Progenitor cell of endocrine pancreas (in vitro differentiated cells): ENCODE data around the gene EIF4E. TPM values are rescaled to one million over a fixed set of nuclear protein-coding genes. Genes with fewer than 3 reads are reported as not detected.
"Not testable (repeated sequence)": the region's sequence is repeated elsewhere in the genome, so short reads cannot be mapped to it uniquely, and the experiment has no call there.

Experiments
- DNase-seq: peaks from one replicate; pipeline ENCODE4 v3.0.0; 2021; ENCODE audit warnings: low spot score; ENCODE audit not compliant: unreplicated experiment
- H3K27ac Mint-ChIP-seq: 2 replicates; pipeline ENCODE4 v1.8.0; 2021; ENCODE audit warnings: mild to moderate bottlenecking, moderate library complexity, mixed read lengths
- H3K27me3 Mint-ChIP-seq: 2 replicates; pipeline ENCODE4 v1.8.0; 2021; ENCODE audit warnings: mixed read lengths
- H3K36me3 Mint-ChIP-seq: 2 replicates; pipeline ENCODE4 v1.8.0; 2022; ENCODE audit warnings: mixed read lengths; ENCODE audit not compliant: insufficient read depth
- H3K4me1 Mint-ChIP-seq: 2 replicates; pipeline ENCODE4 v1.8.0; 2021; ENCODE audit warnings: low read depth, mixed read lengths
- H3K4me3 Mint-ChIP-seq: 2 replicates; pipeline ENCODE4 v1.8.0; 2021; ENCODE audit warnings: low read depth, mild to moderate bottlenecking, moderate library complexity, mixed read lengths
- H3K9me3 Mint-ChIP-seq: 2 replicates; pipeline ENCODE4 v1.8.0; 2021; ENCODE audit warnings: low read depth, mixed read lengths
- CTCF ChIP-seq: fragments of 200-600 bp; sonication (generic); IDR thresholded peaks from one replicate; pipeline ENCODE4 v1.5.0; 2021; ENCODE audit warnings: antibody characterized with exemption, mild to moderate bottlenecking; ENCODE audit not compliant: unreplicated experiment
- total RNA-seq: library from RNA; stranded (reverse); gene quantifications from 2 replicates; pipeline ENCODE4 v1.2.1, GENCODE V29; 2021

The EIF4E gene
- total RNA-seq, 1 donor from 2014 or later = 97.7 TPM

GRCh38 chr4:98919996-98920395, 8.9 kb downstream of the EIF4E start:
- no peak for DNase-seq
- no peak for TF ChIP-seq CTCF
- H3K27ac Mint-ChIP-seq = no peak overlapping the region

GRCh38 chr4:98910728-98911127, 18.2 kb downstream of the EIF4E start:
- H3K36me3 Mint-ChIP-seq, H3K9me3 Mint-ChIP-seq, H3K27ac Mint-ChIP-seq, DNase-seq, H3K27me3 Mint-ChIP-seq, H3K4me3 Mint-ChIP-seq: not testable (repeated sequence)
- H3K4me1 Mint-ChIP-seq = peaks cover 18% of the 10 kb centered on the region

More at GRCh38 chr4:98919996-98920395, 8.9 kb downstream of the EIF4E start:
- Mint-ChIP-seq H3K9me3 (peaks cover 8% of the 10 kb centered on the region), H3K4me3 (no peak overlapping the region), H3K4me1 (peaks cover 6% of the 10 kb centered on the region), H3K36me3 (peaks cover 12% of the 10 kb centered on the region), H3K27me3 (no peaks in the 10 kb centered on the region)

- DNase-seq = no peak
- Mint-ChIP-seq H3K36me3 (peaks cover 2% of the 10 kb centered on the region), H3K9me3 (no peaks in the 10 kb centered on the region), H3K27me3 (no peaks in the 10 kb centered on the region), H3K4me1 (peaks cover 26% of the 10 kb centered on the region), H3K27ac (peak overlapping the region; percentile 12), H3K4me3 (no peak overlapping the region)
- TF ChIP-seq CTCF = no peak
Observed at GRCh38 chr4:98909646-98910401, 19.1 kb downstream of the EIF4E start.

GRCh38 chr4:98908703-98909262, 20.1 kb downstream of the EIF4E start:
- H3K27me3 Mint-ChIP-seq = no peaks in the 10 kb centered on the region
- no peak for TF ChIP-seq CTCF
- no peak overlapping the region for H3K27ac Mint-ChIP-seq
- H3K36me3 Mint-ChIP-seq = peaks cover 2% of the 10 kb centered on the region
- no peak overlapping the region for H3K4me3 Mint-ChIP-seq
- H3K9me3 Mint-ChIP-seq = no peaks in the 10 kb centered on the region
- no peak for DNase-seq
- H3K4me1 Mint-ChIP-seq = peaks cover 28% of the 10 kb centered on the region

GRCh38 chr4:98908182-98908581, 20.8 kb downstream of the EIF4E start:
- Mint-ChIP-seq H3K9me3 (no peaks in the 10 kb centered on the region), H3K27ac (no peak overlapping the region), H3K36me3 (peaks cover 2% of the 10 kb centered on the region), H3K4me3 (no peak overlapping the region), H3K27me3 (no peaks in the 10 kb centered on the region), H3K4me1 (peaks cover 29% of the 10 kb centered on the region)
- DNase-seq = no peak
- no peak for TF ChIP-seq CTCF

GRCh38 chr4:98905839-98906238, 23.1 kb downstream of the EIF4E start:
- Mint-ChIP-seq H3K4me3 (no peak overlapping the region), H3K9me3 (no peaks in the 10 kb centered on the region), H3K27me3 (no peaks in the 10 kb centered on the region), H3K27ac (no peak overlapping the region), H3K36me3 (peaks cover 13% of the 10 kb centered on the region), H3K4me1 (peaks cover 31% of the 10 kb centered on the region)
- DNase-seq = no peak
- no peak for TF ChIP-seq CTCF
